Bronchial epithelial cell (primary cell): ENCODE results near the gene C6orf15. TPM values are rescaled to one million over a fixed set of nuclear protein-coding genes. Genes with fewer than 3 reads are reported as not detected.
A peak's percentile ranks its signal among the peaks of the same experiment; 100 is the strongest.

ENCODE experiments used
- DNase-seq: peaks from one replicate; pipeline ENCODE4 v3.0.0-alpha.2; 2010; ENCODE audit warnings: low read depth
- FAIRE-seq: peaks from 2 replicates; lab custom pipeline; 2011; peaks lifted over from hg19 to GRCh38; lab: Jason Lieb, UNC
- H3K27me3 ChIP-seq: 2 replicates; pipeline ENCODE4 v1.5.1; 2011; ENCODE audit warnings: low read length; ENCODE audit not compliant: control insufficient read depth, insufficient read depth
- H3K36me3 ChIP-seq: 2 replicates; pipeline ENCODE4 v1.5.1; 2011; ENCODE audit warnings: low read length; ENCODE audit not compliant: control insufficient read depth, insufficient read depth
- H3K4me3 ChIP-seq: 2 replicates; pipeline ENCODE4 v1.5.1; 2011; ENCODE audit warnings: mild to moderate bottlenecking, low read depth, low read length, control low read depth
- total RNA-seq: library from RNA; depleted of rRNA; stranded (reverse); fragments of >200 nt; gene quantifications from 2 replicates; pipeline ENCODE4 v1.2.1, GENCODE V29; 2014
- TF ChIP-seq, protein P1 (sequence below): IDR thresholded peaks from 2 replicates; pipeline ENCODE4 v1.5.1; 2011; ENCODE audit warnings: mild to moderate bottlenecking, moderate library complexity, low read length, control low read depth, inconsistent platforms; ENCODE audit not compliant: insufficient read depth, severe bottlenecking

Gene C6orf15
- total RNA-seq, 1 donor from 2014 or later = not detected

DNA sequence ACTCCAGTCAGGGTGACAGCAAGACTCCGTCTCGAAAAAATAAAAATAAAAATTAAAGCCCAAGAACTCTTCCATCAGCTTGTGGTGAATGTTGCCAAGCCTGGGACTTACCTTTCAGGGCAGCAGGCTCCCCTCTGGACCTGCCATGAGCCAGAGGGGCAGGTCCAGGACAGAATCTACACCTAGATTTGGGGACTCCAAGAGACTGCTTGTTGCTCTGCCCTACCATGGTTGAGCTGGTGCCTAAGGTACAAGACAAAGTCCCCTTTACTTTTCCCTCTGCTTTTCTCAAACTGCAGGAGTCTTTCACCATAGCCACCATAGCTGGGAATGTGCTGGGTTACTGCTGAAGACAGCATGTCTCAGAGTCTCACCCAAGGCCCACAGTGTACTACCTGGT, 9.2 kb downstream of the C6orf15 start:
- Histone ChIP-seq H3K4me3 (no peak overlapping the region), H3K27me3 (no peaks in the 10 kb centered on the region), H3K36me3 (no peaks in the 10 kb centered on the region)
- DNase-seq = no peak
- no peak for FAIRE-seq
- TF ChIP-seq, protein P1, sequence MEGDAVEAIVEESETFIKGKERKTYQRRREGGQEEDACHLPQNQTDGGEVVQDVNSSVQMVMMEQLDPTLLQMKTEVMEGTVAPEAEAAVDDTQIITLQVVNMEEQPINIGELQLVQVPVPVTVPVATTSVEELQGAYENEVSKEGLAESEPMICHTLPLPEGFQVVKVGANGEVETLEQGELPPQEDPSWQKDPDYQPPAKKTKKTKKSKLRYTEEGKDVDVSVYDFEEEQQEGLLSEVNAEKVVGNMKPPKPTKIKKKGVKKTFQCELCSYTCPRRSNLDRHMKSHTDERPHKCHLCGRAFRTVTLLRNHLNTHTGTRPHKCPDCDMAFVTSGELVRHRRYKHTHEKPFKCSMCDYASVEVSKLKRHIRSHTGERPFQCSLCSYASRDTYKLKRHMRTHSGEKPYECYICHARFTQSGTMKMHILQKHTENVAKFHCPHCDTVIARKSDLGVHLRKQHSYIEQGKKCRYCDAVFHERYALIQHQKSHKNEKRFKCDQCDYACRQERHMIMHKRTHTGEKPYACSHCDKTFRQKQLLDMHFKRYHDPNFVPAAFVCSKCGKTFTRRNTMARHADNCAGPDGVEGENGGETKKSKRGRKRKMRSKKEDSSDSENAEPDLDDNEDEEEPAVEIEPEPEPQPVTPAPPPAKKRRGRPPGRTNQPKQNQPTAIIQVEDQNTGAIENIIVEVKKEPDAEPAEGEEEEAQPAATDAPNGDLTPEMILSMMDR = no peak

DNA sequence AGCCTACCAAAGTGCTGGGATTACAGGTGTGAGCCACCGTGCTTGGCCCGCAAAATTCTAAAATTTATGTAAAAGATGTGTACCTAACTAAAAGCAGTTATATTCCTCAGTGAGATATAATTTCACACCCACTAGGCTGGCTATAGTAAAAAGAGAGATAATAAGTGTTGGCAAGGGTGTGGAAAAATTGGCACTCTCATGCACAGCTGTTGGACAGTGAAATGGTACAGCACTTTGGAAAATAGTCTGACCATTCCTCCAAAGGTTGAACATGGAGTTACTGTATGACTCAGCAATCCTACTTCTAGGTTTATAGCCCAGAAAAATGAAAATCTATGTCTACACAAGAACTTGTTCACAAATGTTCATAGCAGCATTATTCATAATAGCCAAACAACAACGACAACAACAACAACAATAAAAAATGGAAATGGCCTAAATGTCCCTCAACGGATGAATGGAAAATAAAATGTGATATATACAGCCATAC, 13.9 kb downstream of the C6orf15 start:
- Histone ChIP-seq H3K27me3 (no peaks in the 10 kb centered on the region), H3K36me3 (no peaks in the 10 kb centered on the region), H3K4me3 (no peak overlapping the region)
- FAIRE-seq (no peak), DNase-seq (no peak)
- TF ChIP-seq, protein P1 = no peak

DNA sequence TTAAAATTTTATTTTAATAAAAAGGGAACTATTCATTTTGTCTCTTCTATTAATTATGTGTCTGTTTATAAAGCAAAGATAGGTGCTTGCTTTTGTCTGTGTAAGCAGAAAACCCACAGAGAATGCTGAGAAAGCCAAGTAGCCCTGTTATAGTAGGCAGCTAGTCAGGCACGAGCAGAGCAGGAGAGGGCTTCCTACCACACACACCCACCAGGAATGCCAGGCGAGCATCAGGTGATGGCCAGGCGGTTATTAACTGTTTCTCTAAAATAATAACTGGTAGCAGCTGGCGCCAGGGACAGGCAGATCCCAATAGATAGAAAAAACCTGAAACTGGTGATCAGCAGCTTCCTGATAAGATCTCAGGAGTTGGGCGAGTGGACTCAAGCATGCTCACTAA, 15.7 kb downstream of the C6orf15 start:
- TF ChIP-seq, protein P1 = no peak
- no peak overlapping the region for H3K4me3 ChIP-seq
- H3K27me3 ChIP-seq = no peaks in the 10 kb centered on the region
- H3K36me3 ChIP-seq = no peaks in the 10 kb centered on the region
- FAIRE-seq (no peak), DNase-seq (no peak)

DNA sequence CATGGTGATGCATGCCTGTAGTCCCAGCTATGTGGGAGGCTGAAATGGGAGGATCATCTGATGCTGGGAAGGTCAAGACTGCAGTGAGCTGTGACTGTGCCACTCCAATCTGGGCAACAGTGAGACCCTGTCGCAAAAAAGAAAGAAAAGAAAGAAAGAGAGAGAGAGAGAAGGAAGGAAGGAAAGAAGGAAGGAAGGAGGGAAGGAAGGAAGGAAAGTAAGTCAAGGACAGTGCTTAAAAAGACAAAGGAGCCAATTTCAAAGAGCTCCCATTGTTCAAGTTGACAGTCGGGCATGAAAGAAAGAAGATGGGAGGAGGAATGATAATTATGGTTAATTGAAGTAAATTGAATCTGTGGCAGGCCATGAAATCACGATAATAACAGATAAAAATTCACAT, 16.2 kb downstream of the C6orf15 start:
- Histone ChIP-seq H3K36me3 (no peaks in the 10 kb centered on the region), H3K4me3 (no peak overlapping the region), H3K27me3 (no peaks in the 10 kb centered on the region)
- DNase-seq (no peak), FAIRE-seq (no peak)
- TF ChIP-seq, protein P1 = no peak

DNA sequence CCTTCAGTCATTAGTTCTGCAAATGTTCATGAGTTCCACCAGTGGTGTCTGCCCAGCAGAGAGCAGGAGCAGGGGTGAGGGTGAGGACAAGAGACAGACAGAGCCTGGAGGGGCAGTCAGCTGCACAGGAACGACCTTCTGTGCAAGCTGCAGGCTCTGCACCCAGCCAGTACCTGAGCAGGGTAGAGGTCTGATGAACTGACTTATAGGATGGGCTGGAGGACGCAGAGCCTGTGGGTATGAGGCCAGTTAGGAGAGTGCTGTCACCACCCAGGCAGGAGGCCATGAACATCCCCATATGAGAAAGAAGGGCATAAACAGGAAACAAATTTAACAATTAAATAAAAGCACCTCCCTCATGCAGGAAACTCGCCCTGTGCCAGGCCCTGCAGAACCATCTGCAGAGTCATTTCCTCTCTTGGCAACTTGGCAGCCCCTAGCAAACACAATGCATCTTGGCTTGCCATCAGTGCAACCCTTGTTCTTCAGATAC, 17.9 kb downstream of the C6orf15 start:
- no peaks in the 10 kb centered on the region for H3K36me3 ChIP-seq
- FAIRE-seq (no peak), DNase-seq (peak; percentile 44)
- H3K27me3 ChIP-seq = no peaks in the 10 kb centered on the region
- H3K4me3 ChIP-seq = no peak overlapping the region
- TF ChIP-seq, protein P1 = no peak
